GM18520 (cell line): ENCODE data around the gene AGPS.

Source experiments
- ATAC-seq: cut with Tn5 transposase; IDR thresholded peaks from one replicate; pipeline ENCODE4 v1.9.1; 2021; ENCODE audit not compliant: unreplicated experiment

The AGPS gene

GRCh38 chr2:177585234-177585863 is 192.8 kb downstream of the AGPS start:
- no peak for ATAC-seq

DNA sequence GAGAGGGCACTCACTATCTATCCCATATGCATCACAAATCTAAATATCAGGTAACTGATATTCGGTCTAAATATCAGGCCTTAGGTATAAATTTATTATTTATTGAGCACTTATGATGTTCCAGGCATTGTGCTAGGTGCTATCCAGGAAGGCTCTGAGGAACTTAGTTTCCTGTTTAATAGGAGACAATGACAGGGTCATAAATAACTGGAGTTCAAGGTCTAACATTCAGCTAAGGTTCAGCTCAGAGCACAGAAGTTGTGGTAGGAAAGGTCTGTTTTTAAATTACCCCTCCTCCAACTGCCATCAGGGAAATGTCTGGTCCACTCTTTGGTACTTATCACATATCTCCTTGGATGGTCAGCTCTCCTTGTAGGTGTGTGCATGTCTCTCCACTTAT is 193.6 kb downstream of the AGPS start:
- ATAC-seq, result no peak

DNA sequence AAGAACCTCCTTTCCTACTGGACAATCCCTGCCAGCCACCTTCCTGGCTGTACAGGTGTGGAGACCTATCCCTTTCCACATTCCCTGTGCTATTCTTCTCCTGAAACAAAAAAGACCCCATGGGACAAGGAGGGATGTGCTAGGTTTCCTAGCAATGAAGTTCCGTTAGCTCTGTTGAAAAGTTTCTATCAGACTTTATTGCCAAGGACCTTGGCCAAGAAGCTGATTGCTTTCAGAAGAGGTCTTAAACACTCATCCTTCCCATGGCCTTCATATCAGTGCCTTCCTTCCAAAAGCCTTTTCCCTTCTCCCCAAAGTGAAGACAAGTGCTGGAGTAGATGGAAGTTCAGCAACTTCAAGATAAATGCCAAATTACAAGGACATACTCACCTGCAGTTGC is 194.8 kb downstream of the AGPS start:
- no peak for ATAC-seq

DNA sequence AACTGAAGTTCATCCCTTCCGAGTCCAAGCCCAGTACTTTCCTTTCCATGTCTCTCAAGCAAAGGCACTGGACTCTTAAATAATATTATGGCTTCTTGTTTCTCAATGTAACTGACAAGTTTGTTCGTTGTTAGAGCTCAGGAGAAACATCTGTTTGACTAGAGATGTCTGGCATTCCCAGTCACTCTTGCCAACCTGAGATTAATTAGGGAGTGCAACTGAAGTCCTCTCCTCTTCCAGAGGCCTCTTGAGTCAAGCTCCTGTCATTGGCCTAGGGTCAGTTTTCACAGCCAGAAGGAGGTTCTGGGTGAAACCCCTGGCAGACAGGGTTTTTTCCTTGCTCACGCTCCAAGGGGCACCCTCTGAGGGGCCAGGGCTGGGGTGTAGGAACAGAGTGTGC is 196.1 kb downstream of the AGPS start:
- ATAC-seq, result no peak

GRCh38 chr2:177589186-177589585 is 196.6 kb downstream of the AGPS start:
- ATAC-seq, result no peak

DNA sequence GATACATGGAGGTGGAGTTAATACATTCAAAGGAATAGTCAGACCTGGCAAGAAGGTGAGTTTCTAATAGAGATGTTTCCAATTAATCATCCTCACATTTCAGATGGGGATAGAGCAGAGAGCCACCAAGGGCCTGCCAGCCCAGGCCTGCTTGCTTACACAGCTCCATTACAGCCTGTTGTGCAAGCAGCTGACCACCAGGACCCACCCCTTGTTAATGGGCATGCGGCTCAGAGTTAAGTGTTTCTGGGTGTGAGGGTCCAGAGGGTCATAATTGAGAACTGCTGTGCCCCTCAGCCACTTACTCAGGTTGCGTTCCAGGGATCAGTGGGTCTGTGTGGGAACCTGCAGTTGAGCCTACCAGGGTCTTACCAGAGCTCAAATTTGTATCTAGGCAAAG is 199.8 kb downstream of the AGPS start:
- no peak for ATAC-seq

DNA sequence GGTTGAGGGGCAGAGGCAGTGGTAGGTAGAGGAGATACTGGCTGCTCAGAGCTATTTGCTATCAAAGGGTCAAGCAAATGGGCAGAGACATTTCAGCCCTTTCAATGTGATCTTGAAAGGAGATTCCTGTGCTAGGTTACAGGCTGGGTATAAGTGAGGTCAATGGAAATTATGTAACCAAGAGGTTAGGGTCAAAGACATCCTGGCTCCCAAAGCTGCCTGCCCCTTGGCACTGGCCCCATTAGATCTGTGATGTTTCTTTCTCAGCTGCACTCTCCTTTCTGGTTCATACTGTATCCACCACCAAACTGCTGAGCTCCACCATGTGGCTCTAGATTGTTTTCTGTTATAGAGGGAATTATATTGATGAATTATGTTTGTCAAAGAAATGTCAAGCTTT is 200.4 kb downstream of the AGPS start:
- ATAC-seq, result no peak

- no peak for ATAC-seq
Measured at GRCh38 chr2:177593402-177593801, 200.8 kb downstream of the AGPS start.
